Activated naive CD8-positive, alpha-beta T cell treated with anti-CD3 and anti-CD28 coated beads, Interleukin-2, amount 50 U/mL, for 24 hours (primary cell): Measurements from ENCODE around the gene RRP12.
"Not testable (repeated sequence)": the region's sequence is repeated elsewhere in the genome, so short reads cannot be mapped to it uniquely, and the experiment has no call there.

Source experiments
- ATAC-seq: fragments of 150-1000 bp; cut with Tn5 transposase; one replicate; pipeline ENCODE4 v1.10.0; 2021
- DNase-seq: peaks from one replicate; pipeline ENCODE4 v3.0.0; 2021
- H3K27ac Mint-ChIP-seq: one replicate; pipeline ENCODE4 v1.8.0; 2021; ENCODE audit warnings: mild to moderate bottlenecking, mixed read lengths
- H3K27me3 Mint-ChIP-seq: one replicate; pipeline ENCODE4 v1.8.0; 2021; ENCODE audit warnings: mixed read lengths
- H3K36me3 Mint-ChIP-seq: one replicate; pipeline ENCODE4 v1.8.0; 2021; ENCODE audit warnings: low read depth, mixed read lengths
- H3K4me1 Mint-ChIP-seq: one replicate; pipeline ENCODE4 v1.8.0; 2021; ENCODE audit warnings: mixed read lengths
- H3K4me3 Mint-ChIP-seq: one replicate; pipeline ENCODE4 v1.8.0; 2021; ENCODE audit warnings: mild to moderate bottlenecking, moderate library complexity, mixed read lengths
- H3K9me3 Mint-ChIP-seq: one replicate; pipeline ENCODE4 v1.8.0; 2021; ENCODE audit warnings: mixed read lengths

The RRP12 gene

DNA sequence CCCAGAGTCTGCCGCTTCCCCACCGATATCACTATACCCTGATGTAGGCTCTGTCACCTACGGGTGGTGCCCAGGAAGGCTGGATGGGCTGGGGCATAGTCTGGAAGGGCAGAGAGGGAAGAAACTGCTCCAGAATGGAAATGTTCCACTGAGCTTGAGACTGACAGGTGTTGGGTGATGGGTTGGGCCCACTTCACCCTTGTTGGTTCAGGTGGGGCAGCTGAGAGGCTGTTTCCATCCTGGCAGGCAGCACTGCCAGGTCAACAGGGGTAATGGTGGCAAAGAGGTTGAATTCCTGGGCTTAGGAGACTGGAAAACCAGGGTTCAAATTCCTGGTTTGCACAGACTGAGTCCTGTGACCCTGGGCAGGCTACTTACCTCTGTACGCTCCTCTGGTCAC lies 38.1 kb downstream of the RRP12 start:
- no peaks in the 10 kb centered on the region for H3K9me3 Mint-ChIP-seq
- no peak overlapping the region for H3K27ac Mint-ChIP-seq

GRCh38 chr10:97362310-97363033 lies 38.7 kb downstream of the RRP12 start:
- no peak overlapping the region for H3K4me3 Mint-ChIP-seq
- DNase-seq (no peak), ATAC-seq (no peak)
- peaks cover 4% of the 10 kb centered on the region for H3K4me1 Mint-ChIP-seq
- H3K27ac Mint-ChIP-seq, result no peak overlapping the region
- peaks cover 40% of the 10 kb centered on the region for H3K36me3 Mint-ChIP-seq
- H3K27me3 Mint-ChIP-seq, result no peaks in the 10 kb centered on the region
- H3K9me3 Mint-ChIP-seq, result no peaks in the 10 kb centered on the region

More for the DNA sequence above, 38.1 kb downstream of the RRP12 start:
- peaks cover 4% of the 10 kb centered on the region for H3K4me1 Mint-ChIP-seq
- no peaks in the 10 kb centered on the region for H3K27me3 Mint-ChIP-seq
- H3K4me3 Mint-ChIP-seq, result no peak overlapping the region
- H3K36me3 Mint-ChIP-seq, result peaks cover 38% of the 10 kb centered on the region
- ATAC-seq, result no peak
- no peak for DNase-seq

- Mint-ChIP-seq H3K36me3 (peaks cover 42% of the 10 kb centered on the region), H3K27ac (no peak overlapping the region), H3K4me3 (no peak overlapping the region), H3K27me3 (no peaks in the 10 kb centered on the region), H3K4me1 (peaks cover 4% of the 10 kb centered on the region), H3K9me3 (no peaks in the 10 kb centered on the region)
- no peak for ATAC-seq
- DNase-seq, result no peak
These were observed 39.6 kb downstream of the RRP12 start for GRCh38 chr10:97361537-97361901.

- no peak overlapping the region for H3K27ac Mint-ChIP-seq
- peaks cover 4% of the 10 kb centered on the region for H3K4me1 Mint-ChIP-seq
- no peak overlapping the region for H3K4me3 Mint-ChIP-seq
- H3K36me3 Mint-ChIP-seq, result peaks cover 44% of the 10 kb centered on the region
- no peaks in the 10 kb centered on the region for H3K9me3 Mint-ChIP-seq
- no peak for DNase-seq
- no peaks in the 10 kb centered on the region for H3K27me3 Mint-ChIP-seq
- ATAC-seq, result no peak
These were observed 40.2 kb downstream of the RRP12 start for GRCh38 chr10:97360705-97361536.

DNA sequence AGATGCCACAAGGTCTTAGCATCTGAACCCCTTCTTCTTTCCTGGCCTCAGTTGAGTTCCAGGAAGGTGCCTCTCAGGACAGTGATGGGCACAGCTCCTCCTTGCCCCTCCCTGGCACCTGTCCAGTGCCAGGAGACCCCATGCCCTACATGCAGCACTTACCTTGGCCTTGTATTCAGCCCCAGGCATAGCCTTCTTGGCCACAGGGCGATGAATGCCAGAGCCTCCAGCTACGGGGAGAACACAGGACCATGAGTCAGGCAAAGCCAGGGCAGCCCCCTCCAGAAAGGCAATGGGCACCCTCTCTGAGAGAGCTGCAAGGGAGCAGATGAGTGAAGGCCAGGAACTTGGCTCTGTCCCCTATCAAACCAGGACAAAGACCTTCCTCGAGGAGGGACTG lies 42.4 kb downstream of the RRP12 start:
- Mint-ChIP-seq H3K36me3 (peaks cover 34% of the 10 kb centered on the region), H3K4me1 (no peaks in the 10 kb centered on the region), H3K4me3 (no peak overlapping the region), H3K27me3 (no peaks in the 10 kb centered on the region), H3K9me3 (no peaks in the 10 kb centered on the region), H3K27ac (no peak overlapping the region)
- ATAC-seq (no peak), DNase-seq (no peak)

DNA sequence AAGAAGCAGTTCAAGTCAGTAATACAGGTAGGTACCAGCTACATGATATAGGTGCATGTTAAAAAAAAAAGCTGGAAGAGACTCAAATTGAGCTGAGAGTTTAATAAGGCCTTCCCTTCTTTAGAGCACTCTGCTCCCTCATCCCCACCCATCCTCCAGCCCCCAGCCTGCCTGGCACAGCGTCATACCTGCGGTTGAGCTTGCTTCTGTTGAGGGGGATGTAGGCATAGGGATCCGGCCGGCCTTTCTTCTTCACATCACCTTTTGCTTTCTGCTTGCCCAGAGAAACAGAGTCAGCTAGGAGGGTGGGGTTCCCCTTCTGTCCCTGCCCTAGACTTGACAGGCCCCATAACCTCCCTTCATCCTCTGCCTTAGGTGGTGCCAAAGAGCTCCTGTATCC lies 42.8 kb downstream of the RRP12 start:
- H3K27ac Mint-ChIP-seq, result no peak overlapping the region
- peaks cover 31% of the 10 kb centered on the region for H3K36me3 Mint-ChIP-seq
- ATAC-seq, result no peak
- H3K4me1 Mint-ChIP-seq, result no peaks in the 10 kb centered on the region
- DNase-seq, result no peak
- H3K4me3 Mint-ChIP-seq, result no peak overlapping the region
- no peaks in the 10 kb centered on the region for H3K9me3 Mint-ChIP-seq
- no peaks in the 10 kb centered on the region for H3K27me3 Mint-ChIP-seq

- Mint-ChIP-seq H3K36me3 (peaks cover 30% of the 10 kb centered on the region), H3K4me3 (no peak overlapping the region), H3K27me3 (no peaks in the 10 kb centered on the region), H3K27ac (no peak overlapping the region), H3K9me3 (no peaks in the 10 kb centered on the region), H3K4me1 (no peaks in the 10 kb centered on the region)
- ATAC-seq (no peak), DNase-seq (no peak)
These were observed 44.2 kb downstream of the RRP12 start for GRCh38 chr10:97356918-97357317.

DNA sequence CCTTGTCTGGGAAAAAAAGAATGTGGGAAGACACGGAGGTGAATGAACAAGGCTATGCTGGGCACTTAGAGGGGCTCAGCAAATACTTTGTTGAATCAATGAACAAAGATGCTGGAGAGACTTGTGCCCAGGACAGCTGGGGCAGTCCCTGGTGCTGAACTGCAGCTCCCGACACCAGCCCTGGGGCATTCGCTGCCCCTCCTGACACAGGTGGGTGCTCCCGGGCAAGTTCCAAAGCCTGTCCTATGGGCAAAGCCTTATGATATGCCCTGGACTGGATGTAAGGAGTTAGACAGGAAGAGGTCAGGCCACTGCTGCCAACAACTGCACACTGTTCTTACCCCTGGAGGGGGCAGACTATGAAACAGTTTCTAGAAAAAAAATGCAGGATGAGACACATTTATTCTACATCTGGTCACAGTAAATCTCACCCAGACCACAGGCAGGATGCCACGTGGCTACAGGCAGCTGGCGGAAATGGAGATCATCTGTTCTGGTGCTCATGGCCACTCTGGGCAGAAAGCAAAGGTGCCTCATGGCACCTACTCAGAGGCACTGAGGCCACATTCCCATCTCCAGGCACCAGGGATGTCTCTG lies 44.7 kb downstream of the RRP12 start:
- no peak for DNase-seq
- Mint-ChIP-seq H3K4me1 (no peaks in the 10 kb centered on the region), H3K4me3 (no peak overlapping the region), H3K27me3 (no peaks in the 10 kb centered on the region), H3K36me3 (peaks cover 30% of the 10 kb centered on the region), H3K27ac (no peak overlapping the region), H3K9me3 (no peaks in the 10 kb centered on the region)
- ATAC-seq, result no peak

DNA sequence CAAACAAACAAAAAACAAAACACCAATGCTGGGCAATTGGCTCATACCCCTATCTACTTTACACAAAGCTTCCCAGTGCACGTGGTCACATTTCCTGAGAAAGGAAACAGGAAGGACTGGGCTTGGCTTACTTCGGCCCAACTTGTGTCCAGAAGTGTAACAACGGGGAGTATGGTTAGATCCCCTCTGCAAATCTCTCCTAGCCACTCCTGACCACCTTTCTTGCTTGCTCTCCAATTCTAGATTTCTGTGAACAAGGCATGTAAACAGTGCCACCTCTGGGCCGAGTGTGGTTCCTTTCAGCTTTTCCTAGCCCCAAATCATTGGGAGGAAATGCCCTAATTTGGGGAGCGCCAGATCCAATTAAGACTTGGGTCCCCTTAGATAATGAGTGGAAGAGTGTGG lies 45.6 kb downstream of the RRP12 start:
- ATAC-seq, result no peak
- Mint-ChIP-seq H3K4me1 (no peaks in the 10 kb centered on the region), H3K36me3 (peaks cover 27% of the 10 kb centered on the region), H3K27me3 (no peaks in the 10 kb centered on the region), H3K27ac (no peak overlapping the region), H3K9me3 (no peaks in the 10 kb centered on the region), H3K4me3 (no peak overlapping the region)
- DNase-seq, result no peak

GRCh38 chr10:97353945-97354344 lies 47.2 kb downstream of the RRP12 start:
- H3K9me3 Mint-ChIP-seq, result no peaks in the 10 kb centered on the region
- ATAC-seq (no peak), DNase-seq (no peak)
- H3K27ac Mint-ChIP-seq, result no peak overlapping the region
- H3K4me3 Mint-ChIP-seq, result no peak overlapping the region
- H3K27me3 Mint-ChIP-seq, result no peaks in the 10 kb centered on the region
- peaks cover 28% of the 10 kb centered on the region for H3K36me3 Mint-ChIP-seq
- no peaks in the 10 kb centered on the region for H3K4me1 Mint-ChIP-seq

DNA sequence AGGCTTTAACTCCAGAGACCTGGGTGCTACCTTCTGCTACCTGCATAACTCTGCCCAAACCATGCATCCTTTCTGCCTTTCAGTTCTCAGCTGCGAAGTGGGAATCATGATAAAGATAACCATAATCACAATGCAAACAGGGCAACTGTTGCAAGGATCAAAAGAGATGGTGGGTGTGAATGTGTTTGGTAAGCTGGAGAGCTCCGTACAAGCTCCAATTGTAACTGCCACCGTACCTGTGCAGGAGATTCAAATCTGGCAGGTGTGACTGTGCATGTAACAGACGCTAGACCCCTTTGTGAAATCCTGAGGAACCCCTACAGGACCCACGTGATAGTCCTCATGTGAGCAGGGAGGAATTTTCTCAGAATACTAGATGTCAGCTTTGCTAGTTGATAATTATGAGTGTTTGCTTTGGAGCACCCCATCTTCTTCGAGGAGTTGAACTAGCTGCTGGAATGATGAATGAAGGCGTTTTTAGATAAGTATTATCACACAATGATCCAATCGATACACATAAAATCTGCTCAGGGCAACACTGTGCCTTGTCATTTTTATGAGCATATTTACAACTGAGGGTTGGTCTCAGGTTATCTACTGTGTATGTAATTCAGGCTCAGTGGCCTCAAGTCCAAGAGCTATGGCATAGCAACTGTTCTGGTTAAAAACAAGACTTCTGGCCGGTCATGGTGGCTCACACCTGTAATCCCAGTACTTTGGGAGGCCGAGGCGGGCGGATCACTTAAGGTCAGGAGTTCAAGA lies 51.2 kb downstream of the RRP12 start:
- no peak for DNase-seq
- Mint-ChIP-seq H3K4me1 (no peaks in the 10 kb centered on the region), H3K4me3 (no peak overlapping the region), H3K36me3 (peaks cover 10% of the 10 kb centered on the region), H3K27me3 (no peaks in the 10 kb centered on the region), H3K27ac (no peak overlapping the region), H3K9me3 (no peaks in the 10 kb centered on the region)
- no peak for ATAC-seq

DNA sequence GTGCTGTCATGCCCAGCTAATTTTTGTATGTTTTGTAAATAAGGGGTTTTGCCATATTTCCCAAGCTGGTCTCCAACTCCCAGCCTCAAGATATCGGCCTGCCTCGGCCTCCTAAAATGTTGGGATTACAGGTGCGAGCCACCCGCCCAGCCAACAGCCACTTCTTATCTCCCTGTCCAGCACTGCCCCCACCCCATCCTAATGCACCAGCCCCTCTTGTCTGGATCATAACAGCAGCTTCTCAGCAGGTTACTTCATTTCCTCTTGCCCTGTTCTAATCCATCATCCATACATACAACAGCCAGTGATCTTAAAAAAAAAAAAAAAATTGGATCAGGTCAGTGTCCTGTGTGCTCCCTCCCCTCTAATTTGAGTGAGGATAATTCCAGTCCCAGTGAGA lies 53.8 kb downstream of the RRP12 start:
- Mint-ChIP-seq H3K27me3 (no peaks in the 10 kb centered on the region), H3K4me3 (no peak overlapping the region), H3K4me1 (no peaks in the 10 kb centered on the region), H3K27ac (no peak overlapping the region), H3K36me3 (peaks cover 6% of the 10 kb centered on the region), H3K9me3 (no peaks in the 10 kb centered on the region)
- ATAC-seq (no peak), DNase-seq (no peak)

- H3K4me1 Mint-ChIP-seq, H3K4me3 Mint-ChIP-seq, DNase-seq, H3K27me3 Mint-ChIP-seq, H3K27ac Mint-ChIP-seq, H3K36me3 Mint-ChIP-seq, ATAC-seq, H3K9me3 Mint-ChIP-seq: not testable (repeated sequence)
These were observed 57.5 kb downstream of the RRP12 start for GRCh38 chr10:97343664-97344063.

DNA sequence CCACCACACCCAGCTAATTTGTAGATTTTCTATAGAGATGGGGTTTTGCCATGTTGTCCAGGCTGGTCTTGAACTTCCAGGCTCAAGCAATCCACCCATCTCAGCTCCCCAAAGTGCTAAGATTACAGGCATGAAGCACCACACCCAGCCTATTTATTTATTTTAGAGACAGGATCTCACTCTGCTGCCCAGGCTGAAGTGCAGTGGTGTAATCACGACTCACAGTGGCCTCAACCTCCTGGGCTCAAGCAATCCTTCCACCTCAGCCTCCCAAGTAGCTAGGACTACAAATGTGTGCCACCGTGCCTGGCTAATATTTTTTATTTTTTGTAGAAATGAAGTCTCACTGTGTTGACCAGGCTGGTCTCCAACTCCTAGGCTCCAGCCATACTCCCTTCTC lies 59.7 kb downstream of the RRP12 start:
- Mint-ChIP-seq H3K36me3 (no peaks in the 10 kb centered on the region), H3K27ac (no peak overlapping the region)

More for the DNA sequence above, 59.7 kb downstream of the RRP12 start:
- ATAC-seq (no peak), DNase-seq (no peak)
- peaks cover 5% of the 10 kb centered on the region for H3K4me1 Mint-ChIP-seq
- H3K27me3 Mint-ChIP-seq, result no peaks in the 10 kb centered on the region
- no peak overlapping the region for H3K4me3 Mint-ChIP-seq
- no peaks in the 10 kb centered on the region for H3K9me3 Mint-ChIP-seq
